ENCODE results near the gene MAP3K8. TPM values are rescaled to one million over a fixed set of nuclear protein-coding genes. Genes with fewer than 3 reads are reported as not detected.
A peak's percentile ranks its signal among the peaks of the same experiment; 100 is the strongest.
"Not testable (repeated sequence)": the region's sequence is repeated elsewhere in the genome, so short reads cannot be mapped to it uniquely, and the experiment has no call there.

The MAP3K8 gene
- total and polyA plus RNA-seq, 7 experiments from 2014 or later = 0.28 to 102 (median 16.4) TPM; not detected in 1

DNA sequence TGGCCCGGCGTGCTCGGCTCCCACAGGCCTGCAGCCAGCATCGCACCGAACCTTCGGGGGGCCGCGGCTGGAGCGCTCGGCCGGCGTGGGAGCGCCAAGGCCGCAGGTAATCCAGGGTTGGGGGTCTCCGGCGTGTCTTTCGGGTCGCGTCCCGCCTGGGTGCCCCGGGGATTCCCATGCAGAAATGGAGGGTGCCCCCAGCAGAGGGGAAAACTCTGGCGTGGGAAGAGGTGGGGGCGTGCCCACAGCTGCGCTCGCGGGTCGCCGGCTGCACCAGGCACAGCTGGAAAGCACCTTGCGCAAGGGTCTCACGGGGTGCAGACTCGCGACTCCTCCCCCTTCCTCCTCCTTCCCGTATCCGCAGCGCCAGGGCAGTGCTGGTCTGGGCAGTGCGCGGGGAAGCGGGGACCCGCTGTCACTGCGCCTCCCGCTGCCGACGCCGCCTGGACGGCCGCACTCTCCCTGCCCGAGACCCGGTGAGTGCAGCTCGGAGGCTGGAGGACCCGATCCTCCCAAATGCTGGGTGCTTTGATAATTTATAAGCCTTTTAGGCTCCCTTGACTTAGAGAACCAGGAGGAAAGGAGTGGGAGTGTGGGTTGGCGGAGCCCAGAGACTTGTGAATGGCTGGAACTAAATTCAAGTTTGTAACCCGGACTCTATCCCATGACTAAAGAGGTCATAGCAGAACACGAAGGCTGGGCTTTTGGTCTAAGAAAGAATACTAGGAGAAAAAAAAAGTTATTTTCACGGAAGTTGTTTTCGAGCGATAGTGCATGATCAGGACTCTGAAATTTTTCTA is 489 bp downstream of the MAP3K8 start:
- ChIA-PET CTCF (no interaction called here), POLR2A (interaction anchor here (0.6 to 1.7 kb wide), 3 partner anchors 12 to 95 kb away, joined by 3 to 9 read pairs (median 4); no protein-coding TSS in a partner anchor)
- Histone ChIP-seq H3K27ac (ENCODE audit: low read depth, low read length) (peak overlapping the region; percentile 68), H3K27me3 (ENCODE audit: control insufficient read depth in 2 of 2, insufficient read depth in 2 of 2, low read length in 2 of 2) (no peaks in the 10 kb centered on the region), H3K4me3 (ENCODE audit: low read length) (peak overlapping the region; percentile 69), H3K36me3 (ENCODE audit: control insufficient read depth in 2 of 3, insufficient read depth in 3 of 3, low read length in 3 of 3) (peaks cover 0 to 6% (median 0%) of the 10 kb centered on the region in 3 experiments), H3K9me3 (ENCODE audit: control insufficient read depth in 2 of 3, low read length in 3 of 3) (no peaks in the 10 kb centered on the region), H3K4me1 (ENCODE audit: control insufficient read depth in 2 of 2, insufficient read depth in 2 of 2, low read length in 2 of 2) (peaks cover 21 to 22% of the 10 kb centered on the region in 2 donors)
- H3K9me3 Mint-ChIP-seq = no peaks in the 10 kb centered on the region
- intact Hi-C loops (cut with micrococcal nuclease) = loop anchor here (1.0 to 10.0 kb wide), 7 partner anchors 20 to 1943 kb away; partner anchors contain the start of genes MTPAP (in 2 of the 2), ARHGAP12 (in 1 of the 2) and KIF5B (in 1 of the 2)
- DNase-seq (peak in 8 of 9 donors; percentile 7 to 79 (median 22)), ATAC-seq (peak; percentile 70)
- H3K27me3 Mint-ChIP-seq = no peaks in the 10 kb centered on the region
- peaks cover 0 to 40% (median 0%) of the 10 kb centered on the region in 5 donors for H3K36me3 Mint-ChIP-seq
- H3K4me3 Mint-ChIP-seq = peak overlapping the region; percentile 82 to 93 (median 89)
- peak overlapping the region in 7 of 9 donors; percentile 9 to 94 (median 69) for H3K27ac Mint-ChIP-seq
- H3K4me1 Mint-ChIP-seq = peaks cover 37 to 65% (median 46%) of the 10 kb centered on the region in 7 donors

DNA sequence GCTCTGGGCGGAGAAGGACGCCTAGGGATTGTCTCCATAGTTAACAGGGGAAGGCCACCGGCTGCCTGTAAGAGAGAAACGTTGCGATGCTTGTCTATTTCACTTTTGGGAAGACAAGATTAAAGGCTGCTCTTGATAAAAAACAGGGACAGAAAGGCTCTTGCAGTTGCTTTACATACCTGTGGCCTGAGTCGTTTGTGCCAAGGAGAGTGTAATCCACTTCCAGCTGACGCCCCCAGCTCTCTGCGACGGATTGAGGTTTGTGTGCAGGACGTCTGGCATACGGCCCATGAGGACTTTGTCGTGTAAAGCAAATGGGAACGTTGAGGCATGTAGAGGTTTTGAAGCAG is 1.1 kb downstream of the MAP3K8 start:
- Mint-ChIP-seq H3K4me1 (peaks cover 37 to 71% (median 46%) of the 10 kb centered on the region in 7 donors), H3K9me3 (no peaks in the 10 kb centered on the region), H3K27ac (peak overlapping the region in 7 of 9 donors; percentile 9 to 94 (median 69)), H3K27me3 (no peaks in the 10 kb centered on the region), H3K36me3 (peaks cover 0 to 43% (median 0%) of the 10 kb centered on the region in 5 donors), H3K4me3 (peak overlapping the region; percentile 82 to 93 (median 88))
- ChIA-PET POLR2A (interaction anchor here (1.1 kb wide), 1 partner anchor 94 kb away, joined by 4 read pairs; no protein-coding TSS in a partner anchor), CTCF (no interaction called here)
- H3K36me3 ChIP-seq (ENCODE audit: control insufficient read depth in 2 of 3, insufficient read depth in 3 of 3, low read length in 3 of 3) = peaks cover 0 to 6% (median 0%) of the 10 kb centered on the region in 3 experiments
- H3K4me3 ChIP-seq (ENCODE audit: low read length) = peak overlapping the region; percentile 69
- H3K27ac ChIP-seq (ENCODE audit: low read depth, low read length) = no peak overlapping the region
- H3K4me1 ChIP-seq (ENCODE audit: control insufficient read depth in 2 of 2, insufficient read depth in 2 of 2, low read length in 2 of 2) = peaks cover 21 to 22% of the 10 kb centered on the region in 2 donors
- no peaks in the 10 kb centered on the region for H3K27me3 ChIP-seq (ENCODE audit: control insufficient read depth in 2 of 2, insufficient read depth in 2 of 2, low read length in 2 of 2)
- ATAC-seq (no peak), DNase-seq (peak in 2 of 9 donors; percentile 11 to 18)
- intact Hi-C loops (cut with micrococcal nuclease) = loop anchor here (5.0 to 10.0 kb wide), 6 partner anchors 88 to 1942 kb away; partner anchors contain the start of genes ARHGAP12 (in 1 of the 2), KIF5B (in 1 of the 2) and MTPAP (in 1 of the 2)
- no peaks in the 10 kb centered on the region for H3K9me3 ChIP-seq (ENCODE audit: control insufficient read depth in 2 of 3, low read length in 3 of 3)

DNA sequence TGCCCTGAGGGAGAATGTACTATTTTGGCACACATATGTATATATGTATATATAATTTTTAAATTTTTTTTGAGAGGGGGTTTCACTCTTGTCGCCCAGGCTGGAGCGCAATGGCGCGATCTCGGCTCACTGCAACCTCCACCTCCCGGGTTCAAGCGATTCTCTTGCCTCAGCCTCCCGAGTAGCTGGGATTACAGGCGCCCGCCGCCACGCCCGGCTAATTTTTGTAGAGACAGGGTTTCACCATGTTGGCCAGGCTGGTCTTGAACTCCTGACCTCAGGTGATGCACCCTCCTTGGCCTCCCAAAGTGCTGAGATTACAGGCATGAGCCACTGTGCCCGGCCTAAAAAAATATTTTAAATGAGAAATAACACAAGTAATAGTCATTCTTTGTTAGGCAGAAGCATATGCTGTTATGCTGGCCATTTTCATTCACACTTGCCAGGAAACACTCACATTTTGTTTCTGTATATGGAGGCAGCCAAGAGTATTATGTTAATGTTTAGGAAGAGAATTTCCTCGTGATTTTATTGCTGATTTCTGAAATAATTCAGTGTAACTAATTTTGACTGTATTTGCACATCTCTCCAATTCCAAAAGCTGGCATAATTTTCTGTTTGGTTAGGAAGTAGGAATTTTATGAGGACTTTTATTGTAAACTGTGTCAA is 1.6 kb downstream of the MAP3K8 start:
- H3K27ac ChIP-seq (ENCODE audit: low read depth, low read length); CTCF ChIA-PET; H3K27me3 ChIP-seq (ENCODE audit: control insufficient read depth in 2 of 2, insufficient read depth in 2 of 2, low read length in 2 of 2); H3K9me3 ChIP-seq (ENCODE audit: control insufficient read depth in 2 of 3, low read length in 3 of 3); H3K36me3 ChIP-seq (ENCODE audit: control insufficient read depth in 2 of 3, insufficient read depth in 3 of 3, low read length in 3 of 3); H3K9me3 Mint-ChIP-seq; DNase-seq; ATAC-seq; H3K27me3 Mint-ChIP-seq: not testable (repeated sequence)
- Mint-ChIP-seq H3K36me3 (peaks cover 0 to 46% (median 0%) of the 10 kb centered on the region in 5 donors), H3K27ac (peak overlapping the region in 4 of 9 donors; percentile 9 to 94 (median 47)), H3K4me1 (peaks cover 37 to 71% (median 46%) of the 10 kb centered on the region in 7 donors), H3K4me3 (peak overlapping the region; percentile 23 to 93 (median 88))
- Histone ChIP-seq H3K4me1 (ENCODE audit: control insufficient read depth in 2 of 2, insufficient read depth in 2 of 2, low read length in 2 of 2) (peaks cover 21 to 22% of the 10 kb centered on the region in 2 donors), H3K4me3 (ENCODE audit: low read length) (peak overlapping the region; percentile 19)
- intact Hi-C loops (cut with micrococcal nuclease) = loop anchor here (2.0 to 10.0 kb wide), 9 partner anchors 21 to 1942 kb away; partner anchors contain the start of genes ARHGAP12 (in 1 of the 2), KIF5B (in 1 of the 2) and MTPAP (in 1 of the 2)
- POLR2A ChIA-PET = interaction anchor here (1.1 to 3.2 kb wide), 2 partner anchors 93 to 94 kb away, joined by 4 to 22 read pairs; no protein-coding TSS in a partner anchor

DNA sequence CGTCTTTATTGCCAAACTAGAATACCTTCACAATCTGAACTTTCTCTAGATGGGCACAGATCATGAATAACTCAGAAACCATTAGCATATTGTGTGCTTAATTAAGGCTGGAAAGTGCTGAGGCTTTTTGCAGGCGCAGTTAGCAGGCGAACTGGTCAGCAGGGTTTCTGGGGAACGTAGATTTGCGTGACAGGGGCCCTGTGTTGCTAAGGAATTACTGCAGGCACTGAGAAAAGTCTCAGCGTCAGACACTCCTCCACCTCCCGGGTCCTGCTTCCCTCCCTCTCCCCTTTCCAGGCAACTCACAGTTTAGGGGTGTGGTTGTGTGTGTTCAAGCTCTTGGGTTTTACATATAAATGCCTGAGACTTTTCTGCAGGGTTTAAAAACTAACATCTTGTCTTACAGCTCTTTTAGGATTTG is 2.2 kb downstream of the MAP3K8 start:
- H3K4me1 Mint-ChIP-seq = peaks cover 33 to 68% (median 46%) of the 10 kb centered on the region in 7 donors
- peak overlapping the region; percentile 23 to 93 (median 72) for H3K4me3 Mint-ChIP-seq
- ATAC-seq (no peak), DNase-seq (no peak)
- H3K9me3 ChIP-seq (ENCODE audit: control insufficient read depth in 2 of 3, low read length in 3 of 3) = no peaks in the 10 kb centered on the region
- peak overlapping the region in 3 of 9 donors; percentile 4 to 94 (median 34) for H3K27ac Mint-ChIP-seq
- H3K36me3 ChIP-seq (ENCODE audit: control insufficient read depth in 2 of 3, insufficient read depth in 3 of 3, low read length in 3 of 3) = peaks cover 0 to 6% (median 0%) of the 10 kb centered on the region in 3 experiments
- H3K27me3 Mint-ChIP-seq = no peaks in the 10 kb centered on the region
- no peaks in the 10 kb centered on the region for H3K27me3 ChIP-seq (ENCODE audit: control insufficient read depth in 2 of 2, insufficient read depth in 2 of 2, low read length in 2 of 2)
- ChIA-PET POLR2A (interaction anchor here (3.2 kb wide), 1 partner anchor 93 kb away, joined by 22 read pairs; no protein-coding TSS in a partner anchor), CTCF (interaction anchor here (0.8 to 1.1 kb wide), 2 partner anchors 96 to 98 kb away, joined by 3 to 5 read pairs; no protein-coding TSS in a partner anchor)
- H3K36me3 Mint-ChIP-seq = peaks cover 0 to 47% (median 0%) of the 10 kb centered on the region in 5 donors
- peaks cover 21 to 23% of the 10 kb centered on the region in 2 donors for H3K4me1 ChIP-seq (ENCODE audit: control insufficient read depth in 2 of 2, insufficient read depth in 2 of 2, low read length in 2 of 2)
- intact Hi-C loops (cut with micrococcal nuclease) = loop anchor here (2.0 to 10.0 kb wide), 9 partner anchors 21 to 1941 kb away; partner anchors contain the start of genes ARHGAP12 (in 1 of the 2), KIF5B (in 1 of the 2) and MTPAP (in 1 of the 2)
- no peaks in the 10 kb centered on the region for H3K9me3 Mint-ChIP-seq
- peak overlapping the region; percentile 19 for H3K4me3 ChIP-seq (ENCODE audit: low read length)
- H3K27ac ChIP-seq (ENCODE audit: low read depth, low read length) = no peak overlapping the region

DNA sequence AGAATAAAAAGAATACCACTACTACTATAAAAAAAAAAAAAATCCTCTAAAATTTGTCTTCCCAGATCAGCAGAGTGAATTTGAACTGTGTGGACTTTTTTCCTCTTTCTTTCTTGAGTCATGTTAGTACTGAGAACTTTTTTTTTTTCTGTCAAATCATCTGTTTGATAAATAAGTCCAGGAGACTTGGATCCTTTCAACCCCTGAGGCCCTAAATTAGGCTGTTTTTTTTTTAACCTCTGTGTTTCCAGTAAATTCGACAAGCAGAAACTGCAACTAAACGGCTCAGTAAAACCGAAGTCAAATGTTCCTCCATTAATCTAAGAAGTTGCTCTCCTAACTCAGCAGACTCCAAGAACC is 2.7 kb downstream of the MAP3K8 start:
- Mint-ChIP-seq H3K4me1 (peaks cover 31 to 64% (median 46%) of the 10 kb centered on the region in 7 donors), H3K27ac (peak overlapping the region in 8 of 9 donors; percentile 1 to 94 (median 15)), H3K36me3 (peaks cover 0 to 45% (median 0%) of the 10 kb centered on the region in 5 donors), H3K27me3 (no peaks in the 10 kb centered on the region), H3K9me3 (no peaks in the 10 kb centered on the region), H3K4me3 (peak overlapping the region; percentile 48 to 93 (median 72))
- no peak overlapping the region for H3K27ac ChIP-seq (ENCODE audit: low read depth, low read length)
- peak overlapping the region; percentile 41 for H3K4me3 ChIP-seq (ENCODE audit: low read length)
- no peak for ATAC-seq
- peaks cover 0 to 6% (median 1%) of the 10 kb centered on the region in 3 experiments for H3K36me3 ChIP-seq (ENCODE audit: control insufficient read depth in 2 of 3, insufficient read depth in 3 of 3, low read length in 3 of 3)
- ChIA-PET CTCF (interaction anchor here (0.8 to 1.1 kb wide), 2 partner anchors 96 to 97 kb away, joined by 3 to 5 read pairs; no protein-coding TSS in a partner anchor), POLR2A (interaction anchor here (1.7 to 3.2 kb wide), 2 partner anchors 18 to 93 kb away, joined by 4 to 22 read pairs; no protein-coding TSS in a partner anchor)
- DNase-seq = no peak
- intact Hi-C loops (cut with micrococcal nuclease) = loop anchor here (1.0 to 10.0 kb wide), 11 partner anchors 18 to 1941 kb away; partner anchors contain the start of genes ARHGAP12 (in 1 of the 2), KIF5B (in 1 of the 2) and MTPAP (in 1 of the 2)
- no peaks in the 10 kb centered on the region for H3K9me3 ChIP-seq (ENCODE audit: control insufficient read depth in 2 of 3, low read length in 3 of 3)
- H3K27me3 ChIP-seq (ENCODE audit: control insufficient read depth in 2 of 2, insufficient read depth in 2 of 2, low read length in 2 of 2) = no peaks in the 10 kb centered on the region
- peaks cover 21 to 28% of the 10 kb centered on the region in 2 donors for H3K4me1 ChIP-seq (ENCODE audit: control insufficient read depth in 2 of 2, insufficient read depth in 2 of 2, low read length in 2 of 2)
